OCI-LY7 (cell line): ENCODE results near the gene RNF222. TPM values are rescaled to one million over a fixed set of nuclear protein-coding genes. Genes with fewer than 3 reads are reported as not detected.

Source experiments
- BruUV-seq: library from RNA; stranded (reverse); fragments of 400-500 nt; replicated peaks from 2 replicates; lab custom pipeline; 2021; lab: Mats Ljungman, UMichigan
- CTCF ChIA-PET: fragments of 300-600 bp; sonication (Branson Sonifier 250); formaldehyde crosslinking; loops from one replicate; lab custom pipeline; 2022; ENCODE audit warnings: antibody characterized with exemption; ENCODE audit not compliant: unreplicated experiment; lab: Charles Lee
- POLR2A ChIA-PET: fragments of 300-600 bp; sonication (Branson Sonifier 250); formaldehyde crosslinking; loops from one replicate; lab custom pipeline; 2022; ENCODE audit warnings: antibody characterized with exemption; lab: Charles Lee
- DNase-seq: peaks from one replicate; pipeline ENCODE4 v3.0.0-alpha.2; 2015; ENCODE audit warnings: low spot score
- H2AFZ ChIP-seq: fragments of 200-600 bp; sonication (generic), shearing (Covaris generic); 2 replicates; pipeline ENCODE4 v1.6.1; 2014; ENCODE audit warnings: mild to moderate bottlenecking, antibody characterized with exemption, low read length, moderate library complexity
- H3K27ac ChIP-seq: fragments of 200-600 bp; sonication (generic); 2 replicates; pipeline ENCODE4 v1.5.1; 2014; ENCODE audit warnings: mixed run types, low read depth, mild to moderate bottlenecking, moderate library complexity, low read length, inconsistent platforms; ENCODE audit not compliant: poor library complexity, severe bottlenecking
- H3K36me3 ChIP-seq: fragments of 200-600 bp; sonication (generic); 2 replicates; pipeline ENCODE4 v1.6.1; 2014; ENCODE audit warnings: mild to moderate bottlenecking, antibody characterized with exemption, low read length, moderate library complexity, mixed read lengths; ENCODE audit not compliant: insufficient read depth
- H3K4me1 ChIP-seq: fragments of 200-600 bp; sonication (generic); 2 replicates; pipeline ENCODE4 v1.5.1; 2014; ENCODE audit warnings: mild to moderate bottlenecking, low read length; ENCODE audit not compliant: insufficient read depth, poor library complexity, severe bottlenecking
- H3K4me2 ChIP-seq: fragments of 200-600 bp; sonication (generic); 2 replicates; pipeline ENCODE4 v1.6.1; 2014; ENCODE audit warnings: mild to moderate bottlenecking, low read length
- H3K4me3 ChIP-seq: fragments of 200-600 bp; sonication (generic); 2 replicates; pipeline ENCODE4 v1.5.1; 2014; ENCODE audit warnings: mild to moderate bottlenecking, low read depth, low read length; ENCODE audit not compliant: poor library complexity, severe bottlenecking
- H3K79me2 ChIP-seq: fragments of 200-600 bp; sonication (generic); 2 replicates; pipeline ENCODE4 v1.6.1; 2016; ENCODE audit warnings: low read depth, mild to moderate bottlenecking, low read length, moderate library complexity, mixed read lengths; ENCODE audit not compliant: insufficient read depth
- H3K9me2 ChIP-seq: fragments of 200-600 bp; sonication (generic); 2 replicates; pipeline ENCODE4 v1.6.1; 2016; ENCODE audit warnings: mild to moderate bottlenecking, low read length, mixed read lengths; ENCODE audit not compliant: insufficient read depth
- H3K9me3 ChIP-seq: fragments of 200-600 bp; sonication (generic); 2 replicates; pipeline ENCODE4 v1.6.1; 2014; ENCODE audit warnings: mild to moderate bottlenecking, mixed run types, low read length, mixed read lengths
- H4K20me1 ChIP-seq: fragments of 200-600 bp; sonication (generic); 2 replicates; pipeline ENCODE4 v1.6.1; 2014; ENCODE audit warnings: mild to moderate bottlenecking, antibody characterized with exemption, low read length, moderate library complexity, mixed read lengths; ENCODE audit not compliant: insufficient read depth
- EZH2phosphoT487 ChIP-seq: fragments of 200-600 bp; sonication (generic); IDR thresholded peaks from 2 replicates; pipeline ENCODE4 v1.6.1; 2018; ENCODE audit warnings: low read depth, borderline replicate concordance, mild to moderate bottlenecking, mixed run types, antibody characterized with exemption, low read length, moderate library complexity, mixed read lengths
- intact Hi-C: fragments of 100-400 bp; cut with micrococcal nuclease; formaldehyde crosslinking; loops from one replicate; pipeline ENCODE4 v1.10.0; 2022; ENCODE audit not compliant: unreplicated experiment
- total RNA-seq, 2 experiments: library from RNA; depleted of rRNA in 1 of 2; stranded (reverse); fragments of >200 nt in 1 of 2; shearing (Covaris generic) in 1 of 2; gene quantifications; 2 replicates each; pipeline ENCODE4 v1.2.3, GENCODE V29; 2014 to 2022
- TF ChIP-seq, protein P1 (sequence below): fragments of 200-600 bp; sonication (generic); conservative IDR thresholded peaks from 2 replicates; pipeline ENCODE4 v1.5.1; 2014; ENCODE audit warnings: mild to moderate bottlenecking, antibody characterized with exemption, low read length, moderate library complexity, mixed read lengths

The RNF222 gene
- total RNA-seq, 2 experiments from 2014 or later: 0.06 to 0.15 TPM

DNA sequence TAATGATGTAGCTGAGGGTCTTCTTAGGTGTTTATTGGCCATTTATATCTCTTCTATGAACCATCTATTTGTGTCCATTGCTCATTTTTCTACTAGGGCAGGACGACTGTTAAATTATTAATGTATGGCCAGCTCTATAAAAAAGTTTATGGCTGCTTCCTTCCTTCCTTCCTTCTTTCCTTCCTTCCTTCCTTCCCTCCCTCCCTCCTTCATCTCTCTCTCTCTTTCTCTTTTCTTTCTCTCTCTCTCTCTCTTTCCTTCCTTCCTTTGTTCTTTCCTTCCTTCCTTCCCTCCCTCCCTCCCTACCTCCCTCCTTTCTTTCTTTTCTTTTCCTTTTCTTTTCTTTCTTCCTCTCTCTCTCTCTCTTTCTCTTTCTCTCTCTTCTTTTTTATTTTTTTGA is 20.8 kb upstream of the RNF222 start:
- intact Hi-C loops: no loop called here
- H3K4me3 ChIP-seq: no peak overlapping the region
- TF ChIP-seq, protein P1, sequence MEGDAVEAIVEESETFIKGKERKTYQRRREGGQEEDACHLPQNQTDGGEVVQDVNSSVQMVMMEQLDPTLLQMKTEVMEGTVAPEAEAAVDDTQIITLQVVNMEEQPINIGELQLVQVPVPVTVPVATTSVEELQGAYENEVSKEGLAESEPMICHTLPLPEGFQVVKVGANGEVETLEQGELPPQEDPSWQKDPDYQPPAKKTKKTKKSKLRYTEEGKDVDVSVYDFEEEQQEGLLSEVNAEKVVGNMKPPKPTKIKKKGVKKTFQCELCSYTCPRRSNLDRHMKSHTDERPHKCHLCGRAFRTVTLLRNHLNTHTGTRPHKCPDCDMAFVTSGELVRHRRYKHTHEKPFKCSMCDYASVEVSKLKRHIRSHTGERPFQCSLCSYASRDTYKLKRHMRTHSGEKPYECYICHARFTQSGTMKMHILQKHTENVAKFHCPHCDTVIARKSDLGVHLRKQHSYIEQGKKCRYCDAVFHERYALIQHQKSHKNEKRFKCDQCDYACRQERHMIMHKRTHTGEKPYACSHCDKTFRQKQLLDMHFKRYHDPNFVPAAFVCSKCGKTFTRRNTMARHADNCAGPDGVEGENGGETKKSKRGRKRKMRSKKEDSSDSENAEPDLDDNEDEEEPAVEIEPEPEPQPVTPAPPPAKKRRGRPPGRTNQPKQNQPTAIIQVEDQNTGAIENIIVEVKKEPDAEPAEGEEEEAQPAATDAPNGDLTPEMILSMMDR: no peak
- TF ChIP-seq EZH2phosphoT487: no peak

DNA sequence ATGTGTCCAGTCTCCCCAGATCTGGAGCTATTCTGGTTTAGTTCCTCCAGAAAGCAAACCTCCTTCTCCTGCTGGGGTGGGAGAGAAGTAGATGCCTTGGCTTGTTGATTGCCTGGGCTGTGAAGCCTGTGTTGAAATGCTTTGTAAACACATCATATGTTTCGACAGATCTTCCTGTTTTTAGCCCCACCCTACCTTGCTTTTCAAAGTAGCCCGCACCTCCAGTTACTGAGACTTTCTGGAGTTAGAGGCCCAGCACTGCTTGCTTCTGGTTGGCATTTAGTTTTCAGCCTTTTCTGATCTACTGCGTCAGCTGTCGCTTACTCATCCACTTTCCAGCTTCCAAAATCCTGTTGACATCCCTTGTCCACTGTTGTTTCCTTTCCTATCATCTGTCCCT is 20.2 kb upstream of the RNF222 start:
- Histone ChIP-seq H2AFZ (no peak overlapping the region), H3K27ac (no peak overlapping the region), H3K4me1 (no peaks in the 10 kb centered on the region), H3K36me3 (no peaks in the 10 kb centered on the region), H3K4me2 (no peak overlapping the region), H3K4me3 (no peak overlapping the region), H3K9me3 (no peaks in the 10 kb centered on the region), H3K79me2 (no peaks in the 10 kb centered on the region), H3K9me2 (no peaks in the 10 kb centered on the region), H4K20me1 (no peaks in the 10 kb centered on the region)
- ChIA-PET POLR2A (no interaction called here), CTCF (no interaction called here)
- no peak for DNase-seq
- intact Hi-C loops: no loop called here
- TF ChIP-seq, protein P1: no peak
- no peak for TF ChIP-seq EZH2phosphoT487
- no TSS peak for BruUV-seq

More for the DNA sequence above, 20.8 kb upstream of the RNF222 start:
- no peaks in the 10 kb centered on the region for H3K36me3 ChIP-seq
- H3K79me2 ChIP-seq: no peaks in the 10 kb centered on the region
- H2AFZ ChIP-seq: no peak overlapping the region
- no peaks in the 10 kb centered on the region for H3K4me1 ChIP-seq
- H3K27ac ChIP-seq: no peak overlapping the region
- H3K9me2 ChIP-seq: no peaks in the 10 kb centered on the region
- CTCF ChIA-PET: no interaction called here
- POLR2A ChIA-PET: no interaction called here
- DNase-seq: no peak
- no peak overlapping the region for H3K4me2 ChIP-seq
- no peaks in the 10 kb centered on the region for H3K9me3 ChIP-seq
- no peaks in the 10 kb centered on the region for H4K20me1 ChIP-seq
- no TSS peak for BruUV-seq

- CTCF ChIA-PET: no interaction called here
- no peaks in the 10 kb centered on the region for H4K20me1 ChIP-seq
- H3K9me2 ChIP-seq: no peaks in the 10 kb centered on the region
- no peak overlapping the region for H3K4me3 ChIP-seq
- no peak overlapping the region for H2AFZ ChIP-seq
- H3K79me2 ChIP-seq: no peaks in the 10 kb centered on the region
- no peaks in the 10 kb centered on the region for H3K4me1 ChIP-seq
- H3K4me2 ChIP-seq: no peak overlapping the region
- BruUV-seq: no TSS peak
- POLR2A ChIA-PET: no interaction called here
- no peak for TF ChIP-seq EZH2phosphoT487
- TF ChIP-seq, protein P1: no peak
- H3K9me3 ChIP-seq: no peaks in the 10 kb centered on the region
- DNase-seq: no peak
- no peaks in the 10 kb centered on the region for H3K36me3 ChIP-seq
- intact Hi-C loops: no loop called here
- no peak overlapping the region for H3K27ac ChIP-seq
These were observed 16.3 kb upstream of the RNF222 start for GRCh38 chr17:8413938-8414337.
